OCI-LY7 (cell line): Measurements from ENCODE around the gene TMEM135. TPM values are rescaled to one million over a fixed set of nuclear protein-coding genes. Genes with fewer than 3 reads are reported as not detected.

ENCODE experiments used
- BruUV-seq: library from RNA; stranded (reverse); fragments of 400-500 nt; replicated peaks from 2 replicates; lab custom pipeline; 2021; lab: Mats Ljungman, UMichigan
- CTCF ChIA-PET: fragments of 300-600 bp; sonication (Branson Sonifier 250); formaldehyde crosslinking; loops from one replicate; lab custom pipeline; 2022; ENCODE audit warnings: antibody characterized with exemption; ENCODE audit not compliant: unreplicated experiment; lab: Charles Lee
- POLR2A ChIA-PET: fragments of 300-600 bp; sonication (Branson Sonifier 250); formaldehyde crosslinking; loops from one replicate; lab custom pipeline; 2022; ENCODE audit warnings: antibody characterized with exemption; lab: Charles Lee
- DNase-seq: peaks from one replicate; pipeline ENCODE4 v3.0.0-alpha.2; 2015; ENCODE audit warnings: low spot score
- H2AFZ ChIP-seq: fragments of 200-600 bp; sonication (generic), shearing (Covaris generic); 2 replicates; pipeline ENCODE4 v1.6.1; 2014; ENCODE audit warnings: mild to moderate bottlenecking, antibody characterized with exemption, low read length, moderate library complexity
- H3K27ac ChIP-seq: fragments of 200-600 bp; sonication (generic); 2 replicates; pipeline ENCODE4 v1.5.1; 2014; ENCODE audit warnings: mixed run types, low read depth, mild to moderate bottlenecking, moderate library complexity, low read length, inconsistent platforms; ENCODE audit not compliant: poor library complexity, severe bottlenecking
- H3K36me3 ChIP-seq: fragments of 200-600 bp; sonication (generic); 2 replicates; pipeline ENCODE4 v1.6.1; 2014; ENCODE audit warnings: mild to moderate bottlenecking, antibody characterized with exemption, low read length, moderate library complexity, mixed read lengths; ENCODE audit not compliant: insufficient read depth
- H3K4me1 ChIP-seq: fragments of 200-600 bp; sonication (generic); 2 replicates; pipeline ENCODE4 v1.5.1; 2014; ENCODE audit warnings: mild to moderate bottlenecking, low read length; ENCODE audit not compliant: insufficient read depth, poor library complexity, severe bottlenecking
- H3K4me2 ChIP-seq: fragments of 200-600 bp; sonication (generic); 2 replicates; pipeline ENCODE4 v1.6.1; 2014; ENCODE audit warnings: mild to moderate bottlenecking, low read length
- H3K4me3 ChIP-seq: fragments of 200-600 bp; sonication (generic); 2 replicates; pipeline ENCODE4 v1.5.1; 2014; ENCODE audit warnings: mild to moderate bottlenecking, low read depth, low read length; ENCODE audit not compliant: poor library complexity, severe bottlenecking
- H3K79me2 ChIP-seq: fragments of 200-600 bp; sonication (generic); 2 replicates; pipeline ENCODE4 v1.6.1; 2016; ENCODE audit warnings: low read depth, mild to moderate bottlenecking, low read length, moderate library complexity, mixed read lengths; ENCODE audit not compliant: insufficient read depth
- H3K9me2 ChIP-seq: fragments of 200-600 bp; sonication (generic); 2 replicates; pipeline ENCODE4 v1.6.1; 2016; ENCODE audit warnings: mild to moderate bottlenecking, low read length, mixed read lengths; ENCODE audit not compliant: insufficient read depth
- H3K9me3 ChIP-seq: fragments of 200-600 bp; sonication (generic); 2 replicates; pipeline ENCODE4 v1.6.1; 2014; ENCODE audit warnings: mild to moderate bottlenecking, mixed run types, low read length, mixed read lengths
- H4K20me1 ChIP-seq: fragments of 200-600 bp; sonication (generic); 2 replicates; pipeline ENCODE4 v1.6.1; 2014; ENCODE audit warnings: mild to moderate bottlenecking, antibody characterized with exemption, low read length, moderate library complexity, mixed read lengths; ENCODE audit not compliant: insufficient read depth
- CTCF ChIP-seq: fragments of 200-600 bp; sonication (generic); conservative IDR thresholded peaks from 2 replicates; pipeline ENCODE4 v1.5.1; 2014; ENCODE audit warnings: mild to moderate bottlenecking, antibody characterized with exemption, low read length, moderate library complexity, mixed read lengths
- EZH2phosphoT487 ChIP-seq: fragments of 200-600 bp; sonication (generic); IDR thresholded peaks from 2 replicates; pipeline ENCODE4 v1.6.1; 2018; ENCODE audit warnings: low read depth, borderline replicate concordance, mild to moderate bottlenecking, mixed run types, antibody characterized with exemption, low read length, moderate library complexity, mixed read lengths
- intact Hi-C: fragments of 100-400 bp; cut with micrococcal nuclease; formaldehyde crosslinking; loops from one replicate; pipeline ENCODE4 v1.10.0; 2022; ENCODE audit not compliant: unreplicated experiment
- total RNA-seq, 2 experiments: library from RNA; depleted of rRNA in 1 of 2; stranded (reverse); fragments of >200 nt in 1 of 2; shearing (Covaris generic) in 1 of 2; gene quantifications; 2 replicates each; pipeline ENCODE4 v1.2.3, GENCODE V29; 2014 to 2022

TMEM135 gene
- total RNA-seq, 2 experiments from 2014 or later = 14.5 to 56.4 TPM

- Histone ChIP-seq H3K36me3 (no peaks in the 10 kb centered on the region), H3K4me1 (peaks cover 16% of the 10 kb centered on the region), H2AFZ (no peak overlapping the region), H3K4me3 (no peak overlapping the region), H3K4me2 (no peak overlapping the region), H4K20me1 (no peaks in the 10 kb centered on the region), H3K9me2 (no peaks in the 10 kb centered on the region), H3K27ac (no peak overlapping the region), H3K79me2 (peaks cover 5% of the 10 kb centered on the region; the same call in 1 of the 2 replicates), H3K9me3 (no peaks in the 10 kb centered on the region)
- ChIA-PET CTCF (no interaction called here), POLR2A (interaction anchor here (0.6 to 0.7 kb wide), 3 partner anchors 11 to 660 kb away, joined by 3 to 4 read pairs (median 3); no protein-coding TSS in a partner anchor)
- no TSS peak for BruUV-seq
- intact Hi-C loops = loop anchor here (10.0 kb wide), 1 partner anchor 789 kb away; the partner anchor contains the start of gene EED
- TF ChIP-seq CTCF (no peak), EZH2phosphoT487 (no peak)
- no peak for DNase-seq
These were observed 4.2 kb upstream of the TMEM135 start for GRCh38 chr11:87033561-87033960.

- CTCF ChIA-PET = no interaction called here
- no TSS peak for BruUV-seq
- H3K79me2 ChIP-seq = peaks cover 28% of the 10 kb centered on the region
- no peak overlapping the region for H3K27ac ChIP-seq
- no peak overlapping the region for H3K4me2 ChIP-seq
- H3K9me3 ChIP-seq = no peaks in the 10 kb centered on the region
- POLR2A ChIA-PET = interaction anchor here (0.7 to 1.9 kb wide), 6 partner anchors 9 to 264 kb away, joined by 3 to 9 read pairs (median 4); no protein-coding TSS in a partner anchor
- intact Hi-C loops = loop anchor here (5.0 to 10.0 kb wide), 2 partner anchors 791 to 1301 kb away; partner anchors contain the start of genes CTSC and EED
- H2AFZ ChIP-seq = peak overlapping the region; percentile 80; the same call in 1 of the 2 replicates
- DNase-seq = peak; percentile 10
- peaks cover 7% of the 10 kb centered on the region; the same call in 1 of the 2 replicates for H4K20me1 ChIP-seq
- no peaks in the 10 kb centered on the region for H3K9me2 ChIP-seq
- TF ChIP-seq EZH2phosphoT487 (no peak), CTCF (no peak)
- peaks cover 27% of the 10 kb centered on the region for H3K4me1 ChIP-seq
- 0 out of 2 replicates have a peak, but pooled peaks cover 5% of the 10 kb centered on the region for H3K36me3 ChIP-seq
- no peak overlapping the region for H3K4me3 ChIP-seq
These were observed 1.7 kb upstream of the TMEM135 start for GRCh38 chr11:87035976-87036583.
